GM21526 (cell line): ENCODE measurements around the gene LKAAEAR1.
"Not testable (repeated sequence)": the region's sequence is repeated elsewhere in the genome, so short reads cannot be mapped to it uniquely, and the experiment has no call there.

Experiments used
- ATAC-seq: cut with Tn5 transposase; IDR thresholded peaks from one replicate; pipeline ENCODE4 v1.9.1; 2021; ENCODE audit warnings: moderate library complexity; ENCODE audit not compliant: unreplicated experiment, low FRiP score

LKAAEAR1 gene

GRCh38 chr20:64099880-64100565 is 15.8 kb upstream of the LKAAEAR1 start:
- ATAC-seq = no peak

GRCh38 chr20:64099086-64099786 is 15.0 kb upstream of the LKAAEAR1 start:
- no peak for ATAC-seq

- ATAC-seq = no peak
These were observed 14.3 kb upstream of the LKAAEAR1 start for GRCh38 chr20:64098471-64099013.

GRCh38 chr20:64096535-64096934 is 12.3 kb upstream of the LKAAEAR1 start:
- no peak for ATAC-seq

GRCh38 chr20:64095927-64096326 is 11.7 kb upstream of the LKAAEAR1 start:
- no peak for ATAC-seq

GRCh38 chr20:64095455-64095854 is 11.3 kb upstream of the LKAAEAR1 start:
- ATAC-seq = no peak

GRCh38 chr20:64093013-64093503 is 8.9 kb upstream of the LKAAEAR1 start:
- ATAC-seq = no peak

GRCh38 chr20:64092258-64093012 is 8.2 kb upstream of the LKAAEAR1 start:
- no peak for ATAC-seq

GRCh38 chr20:64091770-64092169 is 7.6 kb upstream of the LKAAEAR1 start:
- ATAC-seq = no peak

GRCh38 chr20:64091340-64091739 is 7.1 kb upstream of the LKAAEAR1 start:
- ATAC-seq = no peak

GRCh38 chr20:64090165-64090564 is 6.0 kb upstream of the LKAAEAR1 start:
- ATAC-seq = no peak

GRCh38 chr20:64088586-64088985 is 4.4 kb upstream of the LKAAEAR1 start:
- not testable (repeated sequence) for ATAC-seq

- not testable (repeated sequence) for ATAC-seq
These were observed 3.1 kb upstream of the LKAAEAR1 start for GRCh38 chr20:64087226-64087825.

GRCh38 chr20:64086801-64087200 is 2.6 kb upstream of the LKAAEAR1 start:
- ATAC-seq = no peak

- no peak for ATAC-seq
These were observed 521 bp upstream of the LKAAEAR1 start for GRCh38 chr20:64084685-64085152.

GRCh38 chr20:64083378-64083803 is 807 bp downstream of the LKAAEAR1 start:
- no peak for ATAC-seq

- no peak for ATAC-seq
These were observed 1.3 kb downstream of the LKAAEAR1 start for GRCh38 chr20:64082820-64083377.

- ATAC-seq = no peak
These were observed 2.0 kb downstream of the LKAAEAR1 start for GRCh38 chr20:64082126-64082731.

- ATAC-seq = no peak
These were observed 2.6 kb downstream of the LKAAEAR1 start for GRCh38 chr20:64081624-64081964.
